Measurements from ENCODE around the gene FMNL3.

DNA sequence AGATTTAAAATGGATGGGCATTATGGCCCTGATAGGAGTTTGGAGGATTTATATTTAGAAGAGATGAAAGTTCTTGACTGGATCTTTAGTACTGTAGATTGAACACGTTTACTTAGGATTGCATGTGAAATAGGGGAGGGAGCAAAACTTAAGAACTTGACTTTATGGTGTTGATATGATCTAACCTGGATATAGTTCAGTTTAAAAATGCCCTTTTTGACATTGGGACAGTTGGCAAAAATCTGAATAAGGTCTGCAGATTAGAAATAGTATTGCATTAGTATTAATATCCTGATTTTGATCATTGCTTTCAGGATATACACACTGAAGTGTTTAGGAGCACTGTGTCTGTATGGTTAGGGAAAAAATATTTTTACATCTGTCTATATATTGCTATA, 43.8 kb upstream of the FMNL3 start:
- TF ChIP-seq ARNTL (CRISPR knock-in tag; IDR thresholded peaks at IDR 0.05; ENCODE audit: borderline replicate concordance, low read depth) = no peak
- TF ChIP-seq, protein P1, sequence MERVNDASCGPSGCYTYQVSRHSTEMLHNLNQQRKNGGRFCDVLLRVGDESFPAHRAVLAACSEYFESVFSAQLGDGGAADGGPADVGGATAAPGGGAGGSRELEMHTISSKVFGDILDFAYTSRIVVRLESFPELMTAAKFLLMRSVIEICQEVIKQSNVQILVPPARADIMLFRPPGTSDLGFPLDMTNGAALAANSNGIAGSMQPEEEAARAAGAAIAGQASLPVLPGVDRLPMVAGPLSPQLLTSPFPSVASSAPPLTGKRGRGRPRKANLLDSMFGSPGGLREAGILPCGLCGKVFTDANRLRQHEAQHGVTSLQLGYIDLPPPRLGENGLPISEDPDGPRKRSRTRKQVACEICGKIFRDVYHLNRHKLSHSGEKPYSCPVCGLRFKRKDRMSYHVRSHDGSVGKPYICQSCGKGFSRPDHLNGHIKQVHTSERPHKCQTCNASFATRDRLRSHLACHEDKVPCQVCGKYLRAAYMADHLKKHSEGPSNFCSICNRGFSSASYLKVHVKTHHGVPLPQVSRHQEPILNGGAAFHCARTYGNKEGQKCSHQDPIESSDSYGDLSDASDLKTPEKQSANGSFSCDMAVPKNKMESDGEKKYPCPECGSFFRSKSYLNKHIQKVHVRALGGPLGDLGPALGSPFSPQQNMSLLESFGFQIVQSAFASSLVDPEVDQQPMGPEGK (CRISPR knock-in tag; IDR thresholded peaks at IDR 0.05; ENCODE audit: borderline replicate concordance) = no peak
- no peak for TF ChIP-seq ZNF70 (CRISPR knock-in tag; IDR thresholded peaks at IDR 0.05)
- no peak for TF ChIP-seq ISL1 (CRISPR knock-in tag; IDR thresholded peaks at IDR 0.05)
- no peak for TF ChIP-seq RARB (CRISPR knock-in tag; IDR thresholded peaks at IDR 0.05)
- TF ChIP-seq TCF4 (CRISPR knock-in tag; IDR thresholded peaks at IDR 0.05; ENCODE audit: borderline replicate concordance) = no peak
- TF ChIP-seq ZNF8 (CRISPR knock-in tag; IDR thresholded peaks at IDR 0.05) = no peak

All from SK-N-SH treated with all-trans-retinoic acid at 6 μM for 48 hours (cell line).